SK-N-SH (cell line): Measurements from ENCODE around the gene IL21R.

Source experiments
- CTCF ChIP-seq: fragments of 200-600 bp; sonication (generic); IDR thresholded peaks from 2 replicates; pipeline ENCODE4 v1.6.1; 2017; ENCODE audit warnings: antibody characterized with exemption, mild to moderate bottlenecking, moderate library complexity
- EP300 ChIP-seq, 2 experiments: IDR thresholded peaks; 2 replicates each; pipeline versions ENCODE4 v1.4.0 to v1.6.1; 2012; ENCODE audit warnings: borderline replicate concordance in 1 of 2, low read depth in 1 of 2, low read length in 1 of 2
- EZH2phosphoT487 ChIP-seq: fragments of 200-600 bp; sonication (generic); IDR thresholded peaks from 2 replicates; pipeline ENCODE4 v1.6.1; 2017; ENCODE audit warnings: low read depth, mixed run types, mild to moderate bottlenecking, antibody characterized with exemption, moderate library complexity, borderline replicate concordance
- FOSL2 ChIP-seq: IDR thresholded peaks from 2 replicates; pipeline ENCODE4 v1.4.0; 2012; ENCODE audit warnings: low read depth, mild to moderate bottlenecking, moderate library complexity, borderline replicate concordance
- FOXM1 ChIP-seq: IDR thresholded peaks from 2 replicates; pipeline ENCODE4 v1.4.0; 2012; ENCODE audit warnings: low read depth, mild to moderate bottlenecking
- NRF1 ChIP-seq: IDR thresholded peaks from 2 replicates; pipeline ENCODE4 v1.6.1; 2012; ENCODE audit warnings: low read depth, mild to moderate bottlenecking, low read length
- POLR2AphosphoS5 ChIP-seq: IDR thresholded peaks from 2 replicates; pipeline ENCODE4 v1.6.1; 2012; ENCODE audit warnings: low read depth, low read length
- RAD21 ChIP-seq: IDR thresholded peaks from 2 replicates; pipeline ENCODE4 v1.6.1; 2012; ENCODE audit warnings: mild to moderate bottlenecking, low read length
- RFX5 ChIP-seq: IDR thresholded peaks from 2 replicates; pipeline ENCODE4 v1.6.1; 2012; ENCODE audit warnings: mild to moderate bottlenecking, improper control_type of control experiment, low read length
- YY1 ChIP-seq: IDR thresholded peaks from 2 replicates; pipeline ENCODE4 v1.4.0; 2012; ENCODE audit warnings: low read depth, mild to moderate bottlenecking

- no peak for TF ChIP-seq RFX5
- no peak for TF ChIP-seq CTCF
- TF ChIP-seq YY1 = no peak
- TF ChIP-seq FOSL2 = no peak
- no peak for TF ChIP-seq RAD21
- no peak for TF ChIP-seq EP300 (IDR thresholded peaks at IDR 0.05; ENCODE audit: borderline replicate concordance in 1 of 2, low read depth in 1 of 2, low read length in 1 of 2)
- no peak for TF ChIP-seq POLR2AphosphoS5
- TF ChIP-seq EZH2phosphoT487 = no peak
- TF ChIP-seq NRF1 = no peak
- no peak for TF ChIP-seq FOXM1
These were observed 39.3 kb downstream of the IL21R start for GRCh38 chr16:27441276-27441675.
